HEK293T (cell line): Measurements from ENCODE around the gene TMC3.

Experiments used
- CTCF ChIA-PET: fragments of 350-600 bp; formaldehyde crosslinking; extraction: SDS; loops from one replicate; lab custom pipeline; 2021; ENCODE audit warnings: antibody characterized with exemption, inconsistent platforms; lab: Yijun Ruan, JAX
- POLR2A ChIA-PET: fragments of 350-600 bp; formaldehyde crosslinking; extraction: SDS; loops from one replicate; lab custom pipeline; 2020; ENCODE audit warnings: antibody characterized with exemption, inconsistent platforms; lab: Yijun Ruan, JAX
- DNase-seq: peaks from one replicate; pipeline ENCODE4 v3.0.0; 2012; ENCODE audit warnings: mixed read lengths; ENCODE audit errors: extremely low spot score
- ARNT ChIP-seq: fragments of 450-650 bp; IDR thresholded peaks from 2 replicates; pipeline ENCODE4 v1.6.1; 2017; ENCODE audit warnings: mild to moderate bottlenecking
- BHLHE40 ChIP-seq: fragments of 450-650 bp; IDR thresholded peaks from 2 replicates; pipeline ENCODE4 v1.6.1; 2016; ENCODE audit warnings: mild to moderate bottlenecking, moderate library complexity, borderline replicate concordance
- CTBP1 ChIP-seq: fragments of 450-650 bp; IDR thresholded peaks from 2 replicates; pipeline ENCODE4 v1.6.1; 2016; ENCODE audit warnings: borderline replicate concordance
- ELF4 ChIP-seq: fragments of 450-650 bp; IDR thresholded peaks from 2 replicates; pipeline ENCODE4 v1.6.1; 2017; ENCODE audit warnings: antibody characterized with exemption
- FOXA1 ChIP-seq: fragments of 450-650 bp; IDR thresholded peaks from 2 replicates; pipeline ENCODE4 v1.6.1; 2016; ENCODE audit warnings: mild to moderate bottlenecking
- FOXK2 ChIP-seq: fragments of 450-650 bp; IDR thresholded peaks from 2 replicates; pipeline ENCODE4 v1.6.1; 2016; ENCODE audit warnings: mild to moderate bottlenecking
- FOXM1 ChIP-seq: fragments of 450-650 bp; IDR thresholded peaks from 2 replicates; pipeline ENCODE4 v1.6.1; 2017; ENCODE audit warnings: mild to moderate bottlenecking, borderline replicate concordance
- HDGF ChIP-seq: fragments of 450-650 bp; IDR thresholded peaks from 2 replicates; pipeline ENCODE4 v1.6.1; 2017; ENCODE audit warnings: antibody characterized with exemption, borderline replicate concordance
- L3MBTL2 ChIP-seq: fragments of 450-650 bp; conservative IDR thresholded peaks from 2 replicates; pipeline ENCODE4 v1.6.1; 2016; ENCODE audit warnings: mild to moderate bottlenecking
- LEF1 ChIP-seq: fragments of 450-650 bp; IDR thresholded peaks from 2 replicates; pipeline ENCODE4 v1.6.1; 2017; ENCODE audit warnings: mild to moderate bottlenecking, borderline replicate concordance
- NFRKB ChIP-seq: fragments of 450-650 bp; IDR thresholded peaks from 2 replicates; pipeline ENCODE4 v1.6.1; 2016; ENCODE audit warnings: mild to moderate bottlenecking, moderate library complexity
- PKNOX1 ChIP-seq: fragments of 450-650 bp; IDR thresholded peaks from 2 replicates; pipeline ENCODE4 v1.6.1; 2016
- SP1 ChIP-seq: fragments of 450-650 bp; IDR thresholded peaks from 2 replicates; pipeline ENCODE4 v1.6.1; 2017
- SUZ12 ChIP-seq: fragments of 450-650 bp; IDR thresholded peaks from 2 replicates; pipeline ENCODE4 v1.6.1; 2016; ENCODE audit warnings: mild to moderate bottlenecking
- TARDBP ChIP-seq: fragments of 450-650 bp; IDR thresholded peaks from 2 replicates; pipeline ENCODE4 v1.6.1; 2016
- ZNF384 ChIP-seq: fragments of 450-650 bp; IDR thresholded peaks from 2 replicates; pipeline ENCODE4 v1.6.1; 2016

Gene TMC3

GRCh38 chr15:81400640-81401236 lies 26.7 kb upstream of the TMC3 start:
- POLR2A ChIA-PET = no interaction called here
- CTCF ChIA-PET = interaction anchor here (0.6 to 4.1 kb wide), 3 partner anchors 125 to 135 kb away, joined by 4 to 32 read pairs (median 8); no protein-coding TSS in a partner anchor
- peak; percentile 58 for DNase-seq
- no peak for TF ChIP-seq FOXA1
- TF ChIP-seq ZNF384 = no peak
- no peak for TF ChIP-seq SP1
- TF ChIP-seq PKNOX1 = peak; percentile 56

GRCh38 chr15:81398910-81399551 lies 25.0 kb upstream of the TMC3 start:
- no peak for DNase-seq
- no peak for TF ChIP-seq HDGF
- TF ChIP-seq LEF1 = no peak
- no peak for TF ChIP-seq NFRKB
- no peak for TF ChIP-seq FOXK2
- TF ChIP-seq CTBP1 = no peak
- TF ChIP-seq FOXM1 = no peak
- no peak for TF ChIP-seq ARNT
- ChIA-PET CTCF (interaction anchor here (0.6 to 4.1 kb wide), 4 partner anchors 10 to 295 kb away, joined by 3 to 32 read pairs (median 4); no protein-coding TSS in a partner anchor), POLR2A (interaction anchor here (1.0 kb wide), 1 partner anchor 12 kb away, joined by 3 read pairs; no protein-coding TSS in a partner anchor)

- TF ChIP-seq CTBP1 (no peak), FOXM1 (no peak), ARNT (no peak), TARDBP (no peak), SUZ12 (no peak), ZNF384 (no peak), PKNOX1 (no peak), ELF4 (no peak), BHLHE40 (no peak), NFRKB (no peak), HDGF (no peak), SP1 (no peak), FOXA1 (no peak), L3MBTL2 (no peak), FOXK2 (no peak)
- ChIA-PET CTCF (interaction anchor here (1.4 to 4.1 kb wide), 2 partner anchors 123 to 133 kb away, joined by 5 to 32 read pairs; no protein-coding TSS in a partner anchor), POLR2A (interaction anchor here (1.0 kb wide), 1 partner anchor 12 kb away, joined by 3 read pairs; no protein-coding TSS in a partner anchor)
- no peak for DNase-seq
Measured at GRCh38 chr15:81398456-81398855, 24.4 kb upstream of the TMC3 start.

GRCh38 chr15:81394603-81395002 lies 20.6 kb upstream of the TMC3 start:
- TF ChIP-seq ELF4 (no peak), L3MBTL2 (no peak), SUZ12 (no peak), ARNT (no peak), FOXK2 (no peak), PKNOX1 (no peak), ZNF384 (no peak), TARDBP (no peak), FOXA1 (no peak), FOXM1 (no peak), BHLHE40 (no peak), HDGF (no peak), CTBP1 (no peak), NFRKB (no peak), SP1 (no peak), LEF1 (no peak)
- ChIA-PET CTCF (interaction anchor here (2.0 kb wide), 1 partner anchor 129 kb away, joined by 7 read pairs; no protein-coding TSS in a partner anchor), POLR2A (no interaction called here)
- DNase-seq = no peak

GRCh38 chr15:81391657-81392056 lies 17.6 kb upstream of the TMC3 start:
- DNase-seq = no peak
- ChIA-PET CTCF (no interaction called here), POLR2A (no interaction called here)
- no peak for TF ChIP-seq SUZ12

- no peak for TF ChIP-seq NFRKB
- no peak for TF ChIP-seq FOXM1
- TF ChIP-seq SP1 = no peak
- no peak for TF ChIP-seq FOXA1
- no peak for TF ChIP-seq PKNOX1
- TF ChIP-seq HDGF = no peak
- no peak for TF ChIP-seq SUZ12
- TF ChIP-seq TARDBP = no peak
- TF ChIP-seq CTBP1 = no peak
- no peak for TF ChIP-seq FOXK2
- TF ChIP-seq BHLHE40 = no peak
- TF ChIP-seq ARNT = no peak
- TF ChIP-seq ELF4 = no peak
- TF ChIP-seq L3MBTL2 = no peak
- no peak for TF ChIP-seq ZNF384
- TF ChIP-seq LEF1 = no peak
- ChIA-PET CTCF (no interaction called here), POLR2A (no interaction called here)
- no peak for DNase-seq
Measured at GRCh38 chr15:81388436-81388770, 14.4 kb upstream of the TMC3 start.
